MM.1S (cell line): Measurements from ENCODE around the gene KCNK4.

Experiments used
- DNase-seq: peaks from one replicate; pipeline ENCODE4 v3.0.0-alpha.2; 2015
- H2AFZ ChIP-seq: fragments of 300-600 bp; sonication (generic); 2 replicates; pipeline ENCODE4 v1.6.0; 2016; ENCODE audit warnings: antibody characterized with exemption, low read length
- H3F3A ChIP-seq: fragments of 300-600 bp; sonication (generic); 2 replicates; pipeline ENCODE4 v1.6.1; 2016; ENCODE audit warnings: mild to moderate bottlenecking, antibody characterized with exemption, low read length, moderate library complexity, mixed read lengths; ENCODE audit not compliant: insufficient read depth
- H3K27ac ChIP-seq: fragments of 300-600 bp; sonication (generic); 2 replicates; pipeline ENCODE4 v1.5.1; 2016; ENCODE audit warnings: mild to moderate bottlenecking, low read length
- H3K27me3 ChIP-seq: fragments of 300-600 bp; sonication (generic); replicated peaks from 2 replicates; pipeline ENCODE4 v1.6.0; 2016; ENCODE audit warnings: low read length; ENCODE audit not compliant: insufficient read depth
- H3K36me3 ChIP-seq: fragments of 300-600 bp; sonication (generic); replicated peaks from 2 replicates; pipeline ENCODE4 v1.6.1; 2016; ENCODE audit warnings: mild to moderate bottlenecking, low read length, mixed read lengths; ENCODE audit not compliant: insufficient read depth
- H3K4me1 ChIP-seq: fragments of 300-600 bp; sonication (generic); 2 replicates; pipeline ENCODE4 v1.6.1; 2016; ENCODE audit warnings: low read length, mixed read lengths
- H3K4me2 ChIP-seq: fragments of 300-600 bp; sonication (generic); 2 replicates; pipeline ENCODE4 v1.6.0; 2016; ENCODE audit warnings: low read depth, low read length
- H3K4me3 ChIP-seq: fragments of 300-600 bp; sonication (generic); 2 replicates; pipeline ENCODE4 v1.5.1; 2016; ENCODE audit warnings: low read length, mixed read lengths
- H3K79me2 ChIP-seq: fragments of 300-600 bp; sonication (generic); 2 replicates; pipeline ENCODE4 v1.6.1; 2016; ENCODE audit warnings: mixed run types, low read length, mixed read lengths
- H3K9ac ChIP-seq: fragments of 300-600 bp; sonication (generic); 2 replicates; pipeline ENCODE4 v1.6.1; 2016; ENCODE audit warnings: low read length, mixed read lengths
- H3K9me2 ChIP-seq: fragments of 300-600 bp; sonication (generic); replicated peaks from 2 replicates; pipeline ENCODE4 v1.6.1; 2016; ENCODE audit warnings: mild to moderate bottlenecking, low read length, mixed read lengths; ENCODE audit not compliant: insufficient read depth
- H3K9me3 ChIP-seq: fragments of 300-600 bp; sonication (generic); replicated peaks from 2 replicates; pipeline ENCODE4 v1.6.1; 2016; ENCODE audit warnings: mild to moderate bottlenecking, low read length, mixed read lengths; ENCODE audit not compliant: insufficient read depth
- H4K20me1 ChIP-seq: fragments of 300-600 bp; sonication (generic); 2 replicates; pipeline ENCODE4 v1.6.1; 2016; ENCODE audit warnings: mild to moderate bottlenecking, low read length, moderate library complexity, mixed read lengths; ENCODE audit not compliant: insufficient read depth
- CTCF ChIP-seq: fragments of 300-600 bp; sonication (generic); IDR thresholded peaks from 2 replicates; pipeline ENCODE4 v1.5.1; 2016; ENCODE audit warnings: antibody characterized with exemption, low read length, mixed read lengths
- EZH2 ChIP-seq: fragments of 300-600 bp; sonication (generic); optimal IDR thresholded peaks from 2 replicates; pipeline ENCODE3; 2017; ENCODE audit warnings: low read depth, mild to moderate bottlenecking, antibody characterized with exemption, low read length, mixed read lengths
- EZH2phosphoT487 ChIP-seq: fragments of 300-600 bp; sonication (generic); IDR thresholded peaks from 2 replicates; pipeline ENCODE4 v1.6.1; 2018; ENCODE audit warnings: antibody characterized with exemption, low read length

Gene KCNK4

GRCh38 chr11:64254326-64254725 is 36.8 kb upstream of the KCNK4 start:
- H3K27me3 ChIP-seq, result peaks cover 5% of the 10 kb centered on the region; the same call in 1 of the 2 replicates
- no peak overlapping the region for H3K4me3 ChIP-seq
- DNase-seq, result no peak
- no peaks in the 10 kb centered on the region for H4K20me1 ChIP-seq
- H3K4me2 ChIP-seq, result no peak overlapping the region
- no peak for TF ChIP-seq CTCF
- no peak for TF ChIP-seq EZH2
- TF ChIP-seq EZH2phosphoT487, result no peak
- H3K9me2 ChIP-seq, result no peaks in the 10 kb centered on the region
- no peaks in the 10 kb centered on the region for H3K36me3 ChIP-seq
- H3K27ac ChIP-seq, result no peak overlapping the region
- H3K9ac ChIP-seq, result no peak overlapping the region
- H3F3A ChIP-seq, result no peaks in the 10 kb centered on the region
- no peak overlapping the region for H2AFZ ChIP-seq
- peaks cover 9% of the 10 kb centered on the region for H3K79me2 ChIP-seq
- H3K9me3 ChIP-seq, result no peaks in the 10 kb centered on the region
- no peaks in the 10 kb centered on the region; the same call in 1 of the 2 replicates for H3K4me1 ChIP-seq

GRCh38 chr11:64255135-64256128 is 35.7 kb upstream of the KCNK4 start:
- TF ChIP-seq EZH2 (no peak), EZH2phosphoT487 (no peak), CTCF (no peak)
- H3K9me3 ChIP-seq, result no peaks in the 10 kb centered on the region
- H3K4me2 ChIP-seq, result no peak overlapping the region
- H4K20me1 ChIP-seq, result no peaks in the 10 kb centered on the region
- H3K9ac ChIP-seq, result no peak overlapping the region
- H3K27ac ChIP-seq, result no peak overlapping the region
- no peak overlapping the region for H3K4me3 ChIP-seq
- H3K27me3 ChIP-seq, result peaks cover 2% of the 10 kb centered on the region; the same call in 1 of the 2 replicates
- H3K9me2 ChIP-seq, result no peaks in the 10 kb centered on the region
- H3K4me1 ChIP-seq, result no peaks in the 10 kb centered on the region; the same call in 1 of the 2 replicates
- H3K36me3 ChIP-seq, result no peaks in the 10 kb centered on the region
- no peak for DNase-seq
- peaks cover 9% of the 10 kb centered on the region for H3K79me2 ChIP-seq
- H2AFZ ChIP-seq, result no peak overlapping the region
- no peaks in the 10 kb centered on the region for H3F3A ChIP-seq

DNA sequence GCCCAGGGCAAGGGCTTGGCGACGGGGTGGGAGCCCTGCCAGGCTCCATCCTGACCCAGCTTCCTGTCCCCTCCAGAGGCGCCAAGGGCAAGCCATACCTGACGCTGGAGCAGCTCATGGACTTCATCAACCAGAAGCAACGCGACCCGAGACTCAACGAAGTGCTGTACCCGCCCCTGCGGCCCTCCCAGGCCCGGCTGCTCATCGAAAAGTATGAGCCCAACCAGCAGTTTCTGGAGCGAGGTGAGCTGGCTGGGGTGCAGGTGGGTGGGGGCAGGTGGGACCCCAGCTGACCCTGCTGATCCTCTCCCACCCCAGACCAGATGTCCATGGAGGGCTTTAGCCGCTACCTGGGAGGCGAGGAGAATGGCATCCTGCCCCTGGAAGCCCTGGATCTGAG is 34.8 kb upstream of the KCNK4 start:
- no peak for TF ChIP-seq EZH2
- no peak for TF ChIP-seq CTCF
- no peak for TF ChIP-seq EZH2phosphoT487
- Histone ChIP-seq H3K9me2 (no peaks in the 10 kb centered on the region), H3K4me3 (no peak overlapping the region), H3K9ac (no peak overlapping the region), H3K9me3 (no peaks in the 10 kb centered on the region), H2AFZ (no peak overlapping the region), H3K27me3 (no peaks in the 10 kb centered on the region), H4K20me1 (no peaks in the 10 kb centered on the region), H3K79me2 (peaks cover 9% of the 10 kb centered on the region), H3F3A (no peaks in the 10 kb centered on the region), H3K27ac (no peak overlapping the region), H3K4me1 (no peaks in the 10 kb centered on the region), H3K4me2 (no peak overlapping the region), H3K36me3 (no peaks in the 10 kb centered on the region)
- no peak for DNase-seq
